Measurements from ENCODE around the gene KRT80.
"Not testable (repeated sequence)": the region's sequence is repeated elsewhere in the genome, so short reads cannot be mapped to it uniquely, and the experiment has no call there.

Gene KRT80

GRCh38 chr12:52191841-52192791, at the start of gene KRT80:
Gene KRT80 (minus strand): TSS chr12:52192014. CDS start chr12:52191902, 112 bp downstream.
- H3K4me3 ChIP-seq (replicated peaks in 1 of 2; ENCODE audit: low read depth in 2 of 2, low read length in 2 of 2): no peak within 1 kb of the TSS
- no peak for TF ChIP-seq CTCF (IDR thresholded peaks at IDR 0.05; ENCODE audit: low read depth, low read length)
- peak; percentile 99 for DNase-seq (ENCODE audit: low read depth in 2 of 2)

DNA sequence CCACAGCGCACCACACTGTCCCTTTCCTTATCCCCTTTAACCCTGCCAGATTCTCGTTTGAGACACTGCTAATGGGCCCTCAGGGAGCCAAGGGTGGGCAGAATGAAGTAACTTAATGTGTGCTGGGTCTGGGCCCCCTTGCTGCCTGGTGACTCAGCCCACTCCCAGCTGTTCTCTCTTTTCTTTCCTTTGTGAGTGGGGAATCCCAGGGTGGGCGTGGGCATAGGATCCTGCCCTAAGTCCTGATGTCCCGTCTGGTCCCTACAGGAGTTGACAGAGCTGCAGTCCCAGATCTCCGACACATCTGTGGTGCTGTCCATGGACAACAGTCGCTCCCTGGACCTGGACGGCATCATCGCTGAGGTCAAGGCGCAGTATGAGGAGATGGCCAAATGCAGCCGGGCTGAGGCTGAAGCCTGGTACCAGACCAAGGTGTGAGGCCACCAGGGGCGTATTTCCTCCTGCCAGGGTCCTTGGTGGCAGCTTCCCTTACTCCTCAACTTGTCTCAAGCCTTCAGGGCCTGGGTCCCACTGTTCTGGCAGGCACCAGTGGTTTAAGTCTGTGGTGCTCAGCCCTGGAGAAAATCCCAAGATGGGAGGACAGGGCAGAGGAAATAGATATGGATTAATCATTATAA, 49.5 kb upstream of the KRT80 start:
- H3K4me3 ChIP-seq (replicated peaks in 1 of 2; ENCODE audit: low read depth in 2 of 2, low read length in 2 of 2): no peak overlapping the region
- DNase-seq (ENCODE audit: low read depth in 2 of 2): no peak
- no peak for TF ChIP-seq CTCF (IDR thresholded peaks at IDR 0.05; ENCODE audit: low read depth, low read length)

DNA sequence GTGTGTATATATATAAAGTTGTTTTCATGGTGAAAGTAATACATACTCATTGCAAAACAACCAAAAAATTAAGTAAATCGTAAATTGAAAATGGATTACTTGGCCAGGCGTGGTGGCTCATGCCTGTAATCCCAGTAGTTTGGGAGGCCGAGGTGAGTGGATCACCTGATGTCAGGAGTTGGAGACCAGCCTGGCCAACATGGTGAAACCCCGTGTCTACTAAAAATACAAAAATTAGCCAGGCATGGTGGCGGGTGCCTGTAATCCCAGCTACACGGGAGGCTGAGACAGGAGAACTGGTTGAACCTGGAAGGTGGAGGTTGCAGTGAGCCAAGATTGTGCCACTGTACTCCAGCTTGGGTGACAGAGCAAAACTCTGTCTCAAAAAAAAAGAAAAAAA, 48.4 kb upstream of the KRT80 start:
- DNase-seq (ENCODE audit: low read depth in 2 of 2); H3K4me3 ChIP-seq (replicated peaks in 1 of 2; ENCODE audit: low read depth in 2 of 2, low read length in 2 of 2): not testable (repeated sequence)

- TF ChIP-seq CTCF (IDR thresholded peaks at IDR 0.05; ENCODE audit: low read depth, low read length): no peak
- DNase-seq (ENCODE audit: low read depth in 2 of 2): no peak
- no peak overlapping the region for H3K4me3 ChIP-seq (replicated peaks in 1 of 2; ENCODE audit: low read depth in 2 of 2, low read length in 2 of 2)
These were observed 48.0 kb upstream of the KRT80 start for GRCh38 chr12:52239767-52240166.

DNA sequence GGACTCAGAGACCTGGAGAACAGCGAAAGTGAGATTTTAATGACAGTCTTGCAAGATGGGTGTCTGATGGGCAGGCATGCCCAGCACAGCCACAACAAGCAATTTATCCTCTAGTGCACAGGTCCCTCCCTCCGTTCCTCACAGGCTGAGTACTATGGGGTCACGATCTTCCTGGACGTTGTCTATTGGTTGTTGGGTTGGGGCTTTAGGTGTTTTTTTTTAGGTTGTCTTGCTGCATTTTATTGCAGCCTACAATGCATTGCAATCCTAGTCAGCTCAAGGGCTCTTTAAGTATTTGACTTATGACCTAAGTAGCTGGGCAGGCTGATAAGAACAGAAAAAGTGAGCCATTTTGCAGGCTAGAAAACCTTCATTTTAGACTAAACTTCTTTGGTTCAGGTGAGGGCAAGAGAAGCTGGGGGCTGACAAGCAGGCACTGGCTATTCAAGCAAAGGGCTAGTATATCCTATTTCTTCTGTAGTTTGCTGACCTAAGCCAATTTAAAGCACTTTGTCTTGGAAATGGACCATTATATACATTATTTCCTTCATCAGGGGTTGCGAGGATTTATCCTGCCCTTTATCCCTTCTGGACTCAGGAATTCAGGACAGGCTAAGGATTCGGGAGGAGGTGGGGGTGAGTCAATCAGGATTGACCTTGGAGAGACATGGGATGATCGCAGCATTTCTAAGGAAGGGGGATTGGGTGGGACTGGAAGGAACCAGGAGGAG, 47.3 kb upstream of the KRT80 start:
- no peak for DNase-seq (ENCODE audit: low read depth in 2 of 2)
- no peak for TF ChIP-seq CTCF (IDR thresholded peaks at IDR 0.05; ENCODE audit: low read depth, low read length)
- H3K4me3 ChIP-seq (replicated peaks in 1 of 2; ENCODE audit: low read depth in 2 of 2, low read length in 2 of 2): no peak overlapping the region

- peak in 1 of 2 donors; percentile 44 for DNase-seq (ENCODE audit: low read depth in 2 of 2)
- no peak overlapping the region for H3K4me3 ChIP-seq (replicated peaks in 1 of 2; ENCODE audit: low read depth in 2 of 2, low read length in 2 of 2)
- no peak for TF ChIP-seq CTCF (IDR thresholded peaks at IDR 0.05; ENCODE audit: low read depth, low read length)
These were observed 46.5 kb upstream of the KRT80 start for GRCh38 chr12:52238207-52238840.
